ENCODE results near the gene CNTN4. TPM values are rescaled to one million over a fixed set of nuclear protein-coding genes. Genes with fewer than 3 reads are reported as not detected.

Gene CNTN4
- total RNA-seq, 4 donors from 2014 or later, result 47.7 to 106 (median 83.3) TPM

DNA sequence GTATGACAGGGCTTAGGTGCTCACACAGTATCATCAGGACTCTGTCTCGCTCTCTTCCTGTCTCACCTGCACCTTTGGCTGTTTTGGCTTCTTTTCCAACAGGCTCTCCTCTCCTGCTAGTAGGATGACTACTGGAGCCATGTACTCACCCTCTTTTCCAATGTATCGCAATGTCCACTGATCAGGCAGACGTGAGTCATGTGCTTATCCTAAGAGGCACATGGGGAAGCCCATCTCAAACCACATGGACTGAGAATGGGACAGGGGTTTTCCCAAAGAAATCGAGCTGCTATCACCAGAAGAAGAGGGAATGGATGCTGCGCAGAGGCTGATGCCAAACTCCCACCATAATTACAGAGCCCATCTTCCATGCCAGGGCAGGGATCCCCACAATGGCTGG, 830.9 kb downstream of the CNTN4 start:
- no peak for DNase-seq (ENCODE audit: low spot score in 2 of 2)
- Histone ChIP-seq H3K4me3 (no peak overlapping the region), H3K27me3 (no peaks in the 10 kb centered on the region), H3K27ac (no peak overlapping the region), H3K36me3 (no peaks in the 10 kb centered on the region), H3K4me1 (no peaks in the 10 kb centered on the region), H3K9me3 (no peaks in the 10 kb centered on the region)
- 92 to 99% methylated on average over 5 of the region's 5 CpGs for WGBS, 2 donors
- TF ChIP-seq, protein P1, sequence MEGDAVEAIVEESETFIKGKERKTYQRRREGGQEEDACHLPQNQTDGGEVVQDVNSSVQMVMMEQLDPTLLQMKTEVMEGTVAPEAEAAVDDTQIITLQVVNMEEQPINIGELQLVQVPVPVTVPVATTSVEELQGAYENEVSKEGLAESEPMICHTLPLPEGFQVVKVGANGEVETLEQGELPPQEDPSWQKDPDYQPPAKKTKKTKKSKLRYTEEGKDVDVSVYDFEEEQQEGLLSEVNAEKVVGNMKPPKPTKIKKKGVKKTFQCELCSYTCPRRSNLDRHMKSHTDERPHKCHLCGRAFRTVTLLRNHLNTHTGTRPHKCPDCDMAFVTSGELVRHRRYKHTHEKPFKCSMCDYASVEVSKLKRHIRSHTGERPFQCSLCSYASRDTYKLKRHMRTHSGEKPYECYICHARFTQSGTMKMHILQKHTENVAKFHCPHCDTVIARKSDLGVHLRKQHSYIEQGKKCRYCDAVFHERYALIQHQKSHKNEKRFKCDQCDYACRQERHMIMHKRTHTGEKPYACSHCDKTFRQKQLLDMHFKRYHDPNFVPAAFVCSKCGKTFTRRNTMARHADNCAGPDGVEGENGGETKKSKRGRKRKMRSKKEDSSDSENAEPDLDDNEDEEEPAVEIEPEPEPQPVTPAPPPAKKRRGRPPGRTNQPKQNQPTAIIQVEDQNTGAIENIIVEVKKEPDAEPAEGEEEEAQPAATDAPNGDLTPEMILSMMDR (IDR thresholded peaks at IDR 0.05), result no peak
- TF ChIP-seq EP300 (IDR thresholded peaks at IDR 0.05), result no peak
- no peak for TF ChIP-seq POLR2A (IDR thresholded peaks at IDR 0.05)

GRCh38 chr3:2931265-2931664, 832.6 kb downstream of the CNTN4 start:
- no peaks in the 10 kb centered on the region for H3K36me3 ChIP-seq
- no peaks in the 10 kb centered on the region for H3K4me1 ChIP-seq
- H3K27ac ChIP-seq, result no peak overlapping the region
- WGBS, 2 donors, result 84 to 91% methylated on average over 4 of the region's 4 CpGs
- no peak for DNase-seq (ENCODE audit: low spot score in 2 of 2)
- H3K9me3 ChIP-seq, result no peaks in the 10 kb centered on the region
- no peak for TF ChIP-seq POLR2A (IDR thresholded peaks at IDR 0.05)
- TF ChIP-seq EP300 (IDR thresholded peaks at IDR 0.05), result no peak
- TF ChIP-seq, protein P1 (IDR thresholded peaks at IDR 0.05), result no peak
- H3K27me3 ChIP-seq, result no peaks in the 10 kb centered on the region
- no peak overlapping the region for H3K4me3 ChIP-seq

DNA sequence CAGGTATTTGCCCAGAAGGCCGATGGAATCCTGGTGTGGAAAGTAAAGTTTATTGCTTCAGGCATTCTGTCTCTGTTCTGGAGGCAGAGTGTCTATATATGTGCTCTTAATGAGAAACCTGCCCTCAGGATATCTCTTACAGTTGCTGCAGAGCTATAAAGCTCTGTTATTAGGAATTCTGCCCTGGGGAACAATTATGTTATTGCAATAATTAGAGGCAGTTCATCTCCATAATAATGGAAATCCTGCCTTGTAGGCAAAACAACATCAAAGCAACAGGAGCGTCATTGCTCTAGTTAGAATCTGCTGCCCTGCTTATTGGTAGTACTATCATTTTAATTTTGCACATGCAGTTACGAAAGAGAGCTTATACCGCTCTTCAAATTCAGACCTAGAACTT, 835.9 kb downstream of the CNTN4 start:
- no peaks in the 10 kb centered on the region for H3K27me3 ChIP-seq
- no peaks in the 10 kb centered on the region for H3K36me3 ChIP-seq
- TF ChIP-seq EP300 (IDR thresholded peaks at IDR 0.05) (no peak), POLR2A (IDR thresholded peaks at IDR 0.05) (no peak)
- TF ChIP-seq, protein P1 (IDR thresholded peaks at IDR 0.05), result no peak
- no peak overlapping the region for H3K27ac ChIP-seq
- no peaks in the 10 kb centered on the region for H3K4me1 ChIP-seq
- DNase-seq (ENCODE audit: low spot score in 2 of 2), result no peak
- WGBS, 2 donors, result 91 to 92% methylated on average over 4 of the region's 4 CpGs
- H3K9me3 ChIP-seq, result no peaks in the 10 kb centered on the region
- H3K4me3 ChIP-seq, result no peak overlapping the region

GRCh38 chr3:2937055-2937454, 838.4 kb downstream of the CNTN4 start:
- no peaks in the 10 kb centered on the region for H3K36me3 ChIP-seq
- WGBS, 2 donors, result 85 to 96% methylated on average over 2 of the region's 2 CpGs
- no peaks in the 10 kb centered on the region for H3K27me3 ChIP-seq
- H3K9me3 ChIP-seq, result no peaks in the 10 kb centered on the region
- TF ChIP-seq POLR2A (IDR thresholded peaks at IDR 0.05), result no peak
- TF ChIP-seq EP300 (IDR thresholded peaks at IDR 0.05), result no peak
- TF ChIP-seq, protein P1 (IDR thresholded peaks at IDR 0.05), result no peak
- H3K27ac ChIP-seq, result no peak overlapping the region
- DNase-seq (ENCODE audit: low spot score in 2 of 2), result no peak
- no peak overlapping the region for H3K4me3 ChIP-seq
- no peaks in the 10 kb centered on the region for H3K4me1 ChIP-seq

GRCh38 chr3:2937592-2937991, 838.9 kb downstream of the CNTN4 start:
- DNase-seq (ENCODE audit: low spot score in 2 of 2), result no peak
- Histone ChIP-seq H3K4me3 (no peak overlapping the region), H3K27ac (no peak overlapping the region), H3K27me3 (no peaks in the 10 kb centered on the region), H3K4me1 (no peaks in the 10 kb centered on the region), H3K9me3 (no peaks in the 10 kb centered on the region), H3K36me3 (no peaks in the 10 kb centered on the region)
- no peak for TF ChIP-seq POLR2A (IDR thresholded peaks at IDR 0.05)
- TF ChIP-seq, protein P1 (IDR thresholded peaks at IDR 0.05), result no peak
- 17 to 18% methylated on average over 2 of the region's 2 CpGs for WGBS, 2 donors

Data from tibial nerve (tissue), 4 donors.